Activated gamma-delta T cell (primary cell): ENCODE data around the gene TIMM50.
A peak's percentile ranks its signal among the peaks of the same experiment; 100 is the strongest.
"Not testable (repeated sequence)": the region's sequence is repeated elsewhere in the genome, so short reads cannot be mapped to it uniquely, and the experiment has no call there.

Experiments used
- DNase-seq: peaks from one replicate; lab custom pipeline; 2025; lab: John Stamatoyannopoulos, UW

TIMM50 gene

DNA sequence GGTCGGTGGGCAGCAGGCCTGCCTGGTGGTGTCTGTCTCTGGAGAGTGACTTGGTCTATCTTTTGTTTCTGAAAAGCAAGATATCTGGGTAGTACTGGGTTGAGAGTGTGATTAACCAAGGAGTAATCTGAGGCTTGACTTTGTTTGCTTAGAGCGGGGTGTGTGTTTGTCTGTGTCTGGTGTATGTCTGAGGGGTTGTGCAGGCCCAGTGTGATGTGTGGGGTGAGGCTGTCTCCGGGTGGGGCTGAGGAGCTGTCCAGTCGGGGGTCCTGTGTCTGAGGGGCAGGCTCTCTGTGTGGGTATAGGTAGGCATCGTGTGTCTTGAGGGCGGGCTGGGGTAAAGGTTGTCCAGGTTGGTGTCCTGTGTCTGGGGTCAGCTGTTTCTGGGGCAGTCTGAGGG lies 11.1 kb upstream of the TIMM50 start:
- DNase-seq = no peak

DNA sequence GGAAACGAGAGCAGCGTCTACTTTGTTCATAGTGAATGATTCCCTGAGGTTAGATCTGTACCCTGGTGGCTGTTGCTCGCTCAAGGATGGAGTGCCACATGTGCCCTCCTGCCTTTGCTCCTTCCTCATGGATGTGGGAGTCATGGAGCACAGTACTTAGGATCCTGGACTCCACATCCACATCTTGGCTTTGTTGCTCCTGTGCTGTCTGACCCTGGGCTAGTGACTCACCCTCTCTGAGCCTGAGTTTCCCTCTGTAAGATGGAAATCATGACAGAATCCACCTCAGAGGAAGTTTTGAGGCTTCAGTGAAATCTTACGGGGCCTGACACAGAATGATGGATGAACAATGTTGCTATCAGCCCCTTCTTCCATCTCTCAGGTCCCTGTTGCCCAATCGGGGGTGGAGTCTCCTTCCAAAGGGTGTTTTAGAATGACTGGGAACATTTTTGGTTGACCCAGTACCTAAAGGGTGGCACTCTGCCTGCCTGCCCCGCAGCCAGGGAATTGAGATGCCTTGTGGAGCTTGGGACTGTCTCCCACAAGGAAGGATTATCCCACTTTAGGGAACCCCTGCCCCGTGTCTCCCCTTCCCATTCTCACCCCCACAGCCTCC lies 9.8 kb upstream of the TIMM50 start:
- DNase-seq = no peak

DNA sequence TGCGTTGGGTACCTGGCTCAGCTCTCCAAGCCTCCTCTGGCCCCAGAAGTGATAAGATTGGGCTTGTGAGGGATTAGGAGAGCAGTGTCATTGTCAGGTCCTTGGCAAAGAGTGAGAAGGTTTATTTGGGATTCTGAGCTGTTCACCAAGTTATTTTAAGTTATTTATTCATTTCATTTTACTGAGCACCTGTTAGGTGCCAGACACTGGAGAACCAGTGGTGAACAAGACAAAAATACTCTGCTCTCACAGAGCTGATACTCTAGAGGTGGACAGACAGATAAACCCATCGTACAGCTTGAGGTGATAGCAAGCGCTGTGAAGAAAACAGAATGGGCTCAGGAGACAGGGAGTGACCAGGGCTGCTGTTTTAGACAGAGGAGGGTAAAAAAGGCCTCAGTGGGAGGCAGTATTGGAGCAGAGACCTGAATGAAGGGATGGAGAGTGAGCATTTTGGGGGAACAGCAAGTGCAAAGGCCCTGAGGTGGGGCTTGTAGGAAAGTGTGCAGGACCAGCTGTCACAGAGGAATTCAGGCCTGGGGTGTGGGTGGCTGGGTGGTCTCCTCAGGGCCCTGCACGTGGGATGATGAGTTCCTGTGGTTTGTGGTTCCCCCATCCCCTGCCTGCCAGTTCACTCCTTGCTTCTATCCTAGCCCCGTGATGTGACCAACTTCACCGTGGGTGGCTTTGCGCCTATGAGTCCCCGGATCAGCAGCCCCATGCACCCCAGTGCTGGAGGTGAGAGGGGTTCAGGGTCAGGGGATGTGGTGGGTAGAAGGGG lies 8.7 kb upstream of the TIMM50 start:
- no peak for DNase-seq

DNA sequence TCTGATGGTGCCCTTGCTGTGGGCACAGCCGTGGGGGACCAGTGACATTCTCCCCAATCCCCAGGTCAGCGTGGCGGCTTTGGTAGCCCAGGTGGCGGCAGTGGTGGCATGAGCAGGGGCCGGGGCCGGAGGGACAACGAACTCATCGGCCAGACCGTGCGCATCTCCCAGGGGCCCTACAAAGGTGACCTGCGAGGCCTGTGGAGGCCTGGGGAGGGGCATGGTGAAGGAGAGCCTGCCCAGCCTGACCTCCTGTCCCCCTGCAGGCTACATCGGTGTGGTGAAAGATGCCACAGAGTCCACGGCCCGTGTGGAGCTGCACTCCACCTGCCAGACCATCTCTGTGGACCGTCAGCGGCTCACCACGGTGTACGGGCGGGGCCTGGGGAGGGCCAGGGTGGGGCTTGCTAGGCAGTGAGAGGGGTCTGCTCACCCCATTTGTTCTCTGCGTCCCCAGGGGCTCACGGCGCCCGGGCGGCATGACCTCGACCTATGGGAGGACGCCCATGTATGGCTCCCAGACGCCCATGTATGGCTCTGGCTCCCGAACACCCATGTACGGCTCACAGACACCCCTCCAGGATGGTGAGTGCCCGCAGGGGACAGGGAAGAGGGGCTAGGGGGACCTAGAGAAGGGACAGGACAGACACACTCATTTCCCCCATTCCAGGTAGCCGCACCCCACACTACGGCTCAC lies 7.7 kb upstream of the TIMM50 start:
- no peak for DNase-seq

DNA sequence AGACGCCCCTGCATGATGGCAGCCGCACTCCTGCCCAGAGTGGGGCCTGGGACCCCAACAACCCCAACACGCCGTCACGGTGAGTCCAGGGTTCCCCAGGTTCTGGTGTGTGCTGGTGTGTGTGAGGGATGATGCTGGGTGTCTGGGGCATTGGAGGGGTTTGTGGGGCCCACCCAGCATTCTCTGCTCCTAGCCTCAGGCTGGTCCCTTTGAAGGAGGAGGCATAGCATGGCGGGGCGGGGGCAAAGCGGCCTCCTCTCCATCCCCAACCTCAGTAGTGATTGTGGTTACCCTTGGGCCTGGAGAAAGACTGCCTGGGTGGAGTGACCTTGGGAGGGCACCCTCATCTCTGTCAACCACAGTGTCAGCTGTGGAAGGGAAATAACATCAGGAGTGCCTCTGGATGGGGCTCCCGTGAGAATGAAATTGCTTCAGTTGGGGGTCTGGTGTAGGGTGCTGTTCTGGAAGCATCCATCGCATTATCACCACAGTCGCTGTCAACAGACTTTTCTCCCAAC lies 7.1 kb upstream of the TIMM50 start:
- DNase-seq = no peak

DNA sequence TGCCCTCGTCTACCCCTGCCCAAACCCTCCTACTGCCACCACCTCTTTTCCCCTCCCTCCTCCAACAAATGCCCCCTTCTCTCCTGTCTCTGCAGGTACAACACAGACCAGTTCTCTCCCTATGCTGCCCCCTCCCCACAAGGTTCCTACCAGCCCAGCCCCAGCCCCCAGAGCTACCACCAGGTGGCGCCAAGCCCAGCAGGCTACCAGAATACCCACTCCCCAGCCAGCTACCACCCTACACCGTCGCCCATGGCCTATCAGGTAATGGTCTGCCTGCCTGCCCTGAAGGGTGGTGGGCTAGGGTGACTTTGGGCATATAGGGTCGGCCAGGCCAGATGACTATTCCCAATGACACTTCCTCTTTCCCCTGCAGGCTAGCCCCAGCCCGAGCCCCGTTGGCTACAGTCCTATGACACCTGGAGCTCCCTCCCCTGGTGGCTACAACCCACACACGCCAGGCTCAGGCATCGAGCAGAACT lies 6.5 kb upstream of the TIMM50 start:
- DNase-seq = peak; percentile 30

DNA sequence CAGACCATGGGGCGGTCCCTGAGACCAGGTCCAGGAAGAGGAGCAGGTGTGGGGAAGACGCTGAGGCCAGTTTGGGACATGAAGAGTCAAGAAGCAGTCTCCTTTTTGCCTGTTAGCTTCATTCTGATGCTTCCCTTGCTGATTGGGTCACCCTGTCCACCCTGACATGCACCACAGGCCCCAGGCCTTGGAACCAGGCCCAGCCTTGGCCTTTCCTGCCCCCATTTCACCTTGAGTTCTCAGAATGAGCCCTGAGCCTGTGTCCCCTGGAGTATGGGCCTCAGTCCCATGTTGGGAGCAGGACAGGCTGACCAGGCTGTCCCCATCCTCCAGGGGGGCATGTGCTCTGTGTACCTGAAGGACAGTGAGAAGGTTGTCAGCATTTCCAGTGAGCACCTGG lies 4.9 kb upstream of the TIMM50 start:
- no peak for DNase-seq

DNA sequence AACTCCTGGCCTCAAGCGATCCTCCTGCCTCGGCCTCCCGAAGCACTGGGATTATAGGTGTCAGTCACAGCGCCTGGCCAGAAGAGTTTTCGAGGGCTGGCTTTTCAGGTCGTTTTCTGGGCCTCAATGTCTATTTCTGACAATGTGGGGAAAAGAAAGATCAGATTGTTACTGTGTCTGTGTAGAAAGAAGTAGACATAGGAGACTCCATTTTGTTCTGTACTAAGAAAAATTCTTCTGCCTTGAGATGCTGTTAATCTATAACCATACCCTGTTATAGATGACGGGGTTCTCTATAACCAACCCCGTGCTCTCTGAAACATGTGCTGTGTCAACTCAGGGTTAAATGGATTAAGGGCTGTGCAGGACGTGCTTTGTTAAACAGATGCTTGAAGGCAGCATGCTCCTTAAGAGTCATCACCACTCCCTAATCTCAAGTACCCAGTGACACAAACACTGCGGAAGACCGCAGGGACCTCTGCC lies 1.3 kb upstream of the TIMM50 start:
- not testable (repeated sequence) for DNase-seq

DNA sequence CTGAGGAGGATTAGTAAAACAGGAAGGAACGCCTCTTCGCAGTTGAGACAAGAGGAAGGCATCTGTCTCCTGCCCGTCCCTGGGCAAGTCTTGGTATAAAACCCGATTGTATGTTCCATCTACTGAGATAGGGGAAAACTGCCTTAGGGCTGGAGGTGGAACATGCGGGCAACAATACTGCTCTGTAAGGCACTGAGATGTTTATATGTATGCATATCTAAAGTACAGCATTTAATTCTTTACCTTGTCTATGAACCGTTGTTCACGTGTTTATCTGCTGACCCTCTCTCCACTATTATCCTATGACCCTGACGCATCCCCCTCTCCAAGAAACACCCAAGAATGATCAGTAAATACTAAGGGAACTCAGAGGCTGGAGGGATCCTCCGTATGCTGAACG lies 722 bp upstream of the TIMM50 start:
- no peak for DNase-seq

DNA sequence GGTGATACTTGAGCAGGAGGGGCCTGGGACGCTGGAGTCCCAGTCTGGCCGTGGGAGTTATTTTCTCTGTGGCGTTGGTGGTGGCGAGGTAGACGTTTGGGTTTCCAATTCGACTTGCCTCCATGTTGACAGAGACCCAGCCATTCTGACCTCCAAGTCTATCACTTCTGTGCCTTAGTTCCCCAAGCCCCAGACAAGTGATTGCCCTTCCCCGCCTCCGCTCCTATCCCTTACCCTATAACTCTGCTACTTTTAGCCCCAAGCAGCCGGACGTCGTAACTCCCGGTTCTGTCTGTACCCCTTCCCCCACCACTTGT lies 549 bp downstream of the TIMM50 start:
- no peak for DNase-seq

DNA sequence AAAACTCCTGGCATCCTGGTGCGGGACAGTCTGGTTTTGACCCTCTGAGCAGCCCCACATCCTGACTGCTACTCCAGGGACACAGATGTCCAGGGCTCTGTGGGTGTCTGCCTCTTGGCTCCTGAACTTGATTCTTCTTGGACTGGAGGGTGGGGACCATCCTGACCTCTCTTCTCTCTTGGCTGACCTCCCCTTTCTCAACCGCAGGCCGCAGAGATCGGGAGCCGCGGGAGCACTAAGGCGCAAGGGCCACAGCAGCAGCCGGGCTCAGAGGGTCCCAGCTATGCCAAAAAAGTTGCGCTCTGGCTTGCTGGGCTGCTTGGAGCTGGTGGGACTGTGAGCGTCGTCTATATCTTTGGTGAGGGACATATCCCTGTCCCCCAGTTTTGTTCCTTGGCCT lies 1.0 kb downstream of the TIMM50 start:
- DNase-seq = no peak

DNA sequence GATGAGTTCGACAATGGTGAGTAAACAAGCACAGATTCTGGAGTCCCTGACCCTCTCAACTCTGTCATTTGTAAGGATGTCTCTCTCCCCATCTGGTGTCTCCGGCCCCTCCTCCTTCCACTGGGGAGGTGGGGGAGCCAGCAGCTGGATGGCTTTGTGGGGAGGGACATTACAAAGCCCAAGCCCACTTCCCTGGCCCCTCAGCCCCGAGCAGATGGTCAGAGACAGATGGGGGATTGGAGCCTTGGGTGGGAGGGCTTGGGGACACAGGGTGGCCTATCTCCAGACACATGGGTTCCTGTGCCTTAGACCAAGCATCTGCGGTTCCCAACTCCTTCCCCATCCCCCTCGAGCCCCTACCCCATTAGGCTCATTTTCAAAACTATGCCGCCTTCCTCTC lies 2.5 kb downstream of the TIMM50 start:
- DNase-seq = no peak

DNA sequence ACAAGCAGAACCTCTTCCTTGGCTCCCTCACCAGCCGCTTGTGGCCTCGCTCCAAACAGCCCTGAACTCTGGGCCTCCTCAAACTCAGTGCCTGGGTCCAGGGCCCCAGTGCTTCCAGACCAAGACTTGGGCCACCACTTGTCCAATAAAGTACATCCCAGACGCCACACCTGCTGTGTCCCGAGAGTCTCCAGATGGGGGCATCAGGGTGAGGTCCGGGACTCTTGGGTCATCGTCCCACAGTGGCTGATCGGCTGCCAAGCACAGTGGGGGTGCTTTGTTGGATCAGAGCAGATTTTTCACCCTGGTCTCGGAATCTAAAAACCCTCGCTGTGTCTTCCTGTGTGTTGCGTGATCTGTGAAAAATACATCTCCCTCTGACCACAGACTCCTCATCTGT lies 9.1 kb downstream of the TIMM50 start:
- DNase-seq = no peak

DNA sequence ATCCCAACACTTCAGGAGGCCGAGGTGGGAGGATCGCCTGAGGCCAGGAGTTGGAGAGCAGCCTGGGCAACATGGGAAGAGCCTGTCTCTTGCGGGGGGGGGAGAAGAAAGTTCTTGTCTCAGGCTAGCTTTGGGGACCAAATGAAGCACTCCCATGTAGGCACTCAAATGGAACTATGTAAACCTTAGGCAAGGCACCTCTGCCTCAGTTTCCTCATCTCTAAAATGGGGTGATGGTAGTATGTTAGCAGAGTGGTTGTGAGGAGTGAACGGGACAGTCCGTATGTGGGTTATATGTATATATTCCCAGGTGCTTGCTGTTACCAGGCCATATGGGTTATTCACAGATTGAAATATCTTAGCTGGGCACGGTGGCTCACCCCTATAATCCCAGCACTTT lies 11.6 kb downstream of the TIMM50 start:
- no peak for DNase-seq

DNA sequence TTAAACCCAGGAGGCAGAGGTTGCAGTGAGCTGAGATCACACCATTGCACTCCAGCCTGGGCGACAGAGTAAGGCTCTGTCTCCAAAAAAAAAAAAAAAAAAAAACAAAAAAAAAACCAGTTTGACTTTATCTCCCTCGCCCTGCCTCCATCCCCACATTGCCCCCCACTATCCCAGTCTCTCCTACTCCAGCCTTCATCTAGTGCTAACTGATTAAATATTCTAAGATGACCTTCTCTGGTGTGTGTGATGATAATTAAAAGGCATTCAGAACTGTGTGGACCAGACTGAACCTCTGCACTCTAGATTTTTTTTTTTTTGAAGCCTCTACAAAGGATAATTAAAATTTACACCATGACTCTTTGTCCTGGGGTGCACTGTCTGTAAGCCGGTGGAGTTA lies 12.2 kb downstream of the TIMM50 start:
- no peak for DNase-seq

DNA sequence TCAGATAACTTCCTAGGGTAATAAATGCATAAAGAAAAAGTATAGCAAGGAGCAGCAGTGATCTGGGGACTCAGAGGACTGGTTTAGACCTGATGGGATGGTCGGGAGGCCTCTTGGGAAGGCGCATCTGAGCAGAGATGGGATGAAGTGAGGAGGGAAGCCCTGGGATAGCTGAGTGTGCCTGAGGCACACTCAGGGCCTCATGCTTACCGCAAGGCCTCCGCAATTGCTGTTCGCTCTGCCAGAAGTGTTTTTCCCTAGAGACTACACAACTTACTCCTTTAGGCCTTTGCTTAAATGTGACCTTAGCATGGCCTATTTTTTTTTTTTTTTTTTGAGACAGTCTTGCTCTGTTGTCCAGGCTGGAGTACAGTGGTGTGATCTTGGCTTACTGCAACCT lies 14.0 kb downstream of the TIMM50 start:
- DNase-seq = no peak

DNA sequence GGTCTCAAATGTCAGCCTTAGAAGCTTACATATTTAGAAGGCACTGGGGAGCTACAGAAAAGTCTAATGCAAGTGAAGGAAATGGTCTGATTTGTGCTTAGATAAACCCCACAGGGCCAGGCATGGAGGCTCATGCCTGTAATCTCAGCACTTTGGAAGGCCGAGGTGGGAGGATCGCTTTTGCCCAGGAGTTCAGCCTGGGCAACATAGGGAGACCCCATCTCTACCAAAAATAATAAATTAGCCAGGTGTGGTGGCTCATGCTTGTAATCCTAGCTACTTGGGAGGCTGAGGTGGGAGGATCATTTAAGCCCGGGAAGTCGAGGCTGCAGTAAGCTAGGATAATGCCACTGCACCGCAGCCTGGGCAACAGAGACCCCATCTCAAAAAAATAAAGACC lies 15.4 kb downstream of the TIMM50 start:
- DNase-seq = no peak

DNA sequence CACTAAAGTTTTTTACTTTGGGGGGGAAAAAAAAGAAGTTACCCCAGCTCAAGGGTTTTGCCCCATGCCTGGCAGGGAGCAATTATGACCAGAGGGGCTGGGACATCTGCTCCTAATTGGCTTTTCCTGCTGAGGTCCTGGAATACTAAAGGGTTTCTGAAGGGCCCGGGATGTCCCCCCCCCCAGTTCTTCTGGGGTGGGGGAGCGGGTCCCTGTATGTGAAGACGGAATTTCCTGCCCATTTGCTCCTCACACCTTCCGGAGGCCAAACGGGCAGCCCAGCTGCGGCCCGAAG lies 17.0 kb downstream of the TIMM50 start:
- no peak for DNase-seq

DNA sequence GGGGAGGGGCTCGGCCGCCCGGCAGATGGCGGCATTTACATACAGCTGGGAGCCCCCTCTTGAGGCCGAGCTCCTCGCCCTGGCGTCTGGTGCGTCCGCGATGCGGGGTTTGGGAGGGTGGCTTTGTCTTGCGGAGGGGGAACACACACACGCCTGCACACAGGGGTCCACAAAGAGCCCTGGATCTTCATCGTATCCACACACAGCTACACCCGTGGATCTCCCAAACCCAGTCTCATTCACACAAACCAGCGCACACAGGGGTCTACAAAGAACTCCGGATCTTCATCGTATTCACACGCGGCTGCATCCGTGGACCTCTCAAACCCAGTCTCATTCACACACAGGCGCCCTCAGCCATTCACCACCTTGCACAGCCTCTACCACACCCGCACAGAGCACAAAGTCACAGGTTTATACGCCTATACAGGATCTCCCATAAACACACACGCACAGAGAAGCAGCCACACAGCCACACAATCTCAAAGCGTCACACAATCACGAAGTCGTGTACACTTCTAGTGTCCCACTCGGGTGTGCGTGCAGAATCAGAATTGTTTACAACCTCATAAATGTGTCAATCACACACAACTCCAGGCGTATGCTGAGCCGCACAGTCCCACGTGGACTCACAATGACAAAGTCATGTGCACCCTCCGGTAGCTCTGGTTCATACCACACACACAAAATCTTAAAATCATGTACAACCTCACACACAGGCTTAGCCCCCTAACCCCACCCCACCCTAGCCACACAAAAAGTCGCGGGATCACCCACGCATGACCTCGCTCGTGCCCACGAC lies 17.6 kb downstream of the TIMM50 start:
- DNase-seq = no peak

DNA sequence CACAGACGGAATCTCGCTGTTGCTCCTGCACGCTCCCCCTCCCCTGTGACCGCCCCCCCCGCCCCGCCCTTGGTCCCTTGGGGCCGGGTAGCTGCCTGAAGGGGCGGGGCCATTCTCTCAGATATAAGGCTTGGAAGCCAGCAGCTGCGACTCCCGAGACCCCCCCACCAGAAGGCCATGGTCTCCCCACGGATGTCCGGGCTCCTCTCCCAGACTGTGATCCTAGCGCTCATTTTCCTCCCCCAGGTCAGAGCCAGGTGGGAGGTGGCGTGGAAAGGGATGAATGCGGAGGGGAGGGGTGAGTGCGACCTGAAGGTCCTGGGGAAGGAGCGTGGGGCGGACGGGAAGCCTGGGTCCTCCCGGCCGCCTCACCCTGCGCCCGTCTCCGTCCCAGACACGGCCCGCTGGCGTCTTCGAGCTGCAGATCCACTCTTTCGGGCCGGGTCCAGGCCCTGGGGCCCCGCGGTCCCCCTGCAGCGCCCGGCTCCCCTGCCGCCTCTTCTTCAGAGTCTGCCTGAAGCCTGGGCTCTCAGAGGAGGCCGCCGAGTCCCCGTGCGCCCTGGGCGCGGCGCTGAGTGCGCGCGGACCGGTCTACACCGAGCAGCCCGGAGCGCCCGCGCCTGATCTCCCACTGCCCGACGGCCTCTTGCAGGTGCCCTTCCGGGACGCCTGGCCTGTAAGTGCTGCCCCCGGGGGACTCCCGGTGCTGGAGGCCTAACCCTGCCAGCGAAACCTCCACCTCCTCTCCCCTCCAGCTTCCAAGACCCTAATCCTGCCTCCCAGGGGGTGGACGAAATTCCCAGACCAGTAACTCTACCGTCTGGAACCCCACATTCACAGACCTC lies 18.4 kb downstream of the TIMM50 start, which contains the start of gene DLL3:
Gene DLL3 (plus strand): TSS at position 150 of the 845 bp plus-strand sequence. CDS start 28 bp downstream, at position 178.
- no peak for DNase-seq

DNA sequence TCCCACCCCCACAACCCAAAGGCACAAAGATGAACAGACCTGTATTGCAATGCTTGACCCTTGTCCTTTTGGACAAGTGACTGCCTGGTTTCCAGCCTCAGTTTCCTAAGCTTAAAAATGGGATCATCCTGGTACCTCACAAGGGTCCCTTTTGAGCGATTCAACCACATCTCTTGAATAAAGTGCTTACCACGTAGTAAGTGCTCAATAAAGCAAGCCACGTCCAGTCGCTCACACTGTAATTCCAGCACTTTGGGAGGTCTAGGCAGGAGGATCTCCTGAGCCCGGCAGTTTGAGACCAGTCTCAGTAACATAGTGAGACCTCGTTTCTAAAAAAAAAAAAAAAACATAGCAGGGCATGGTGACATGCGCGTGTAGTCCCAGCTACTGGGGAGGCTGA lies 19.3 kb downstream of the TIMM50 start:
- no peak for DNase-seq
